ENCODE data around the gene CRYBG3.

Gene CRYBG3

GRCh38 chr3:97949743-97950142, 127.9 kb downstream of the CRYBG3 start:
- no peak for DNase-seq

GRCh38 chr3:97950360-97950759, 128.5 kb downstream of the CRYBG3 start:
- DNase-seq = no peak

GRCh38 chr3:97952280-97952679, 130.5 kb downstream of the CRYBG3 start:
- DNase-seq = no peak

- no peak for DNase-seq
These were observed 131.1 kb downstream of the CRYBG3 start for GRCh38 chr3:97952872-97953271.

GRCh38 chr3:97954228-97954827, 132.5 kb downstream of the CRYBG3 start:
- no peak for DNase-seq

- DNase-seq = no peak
These were observed 134.2 kb downstream of the CRYBG3 start for GRCh38 chr3:97956051-97956450.

- no peak for DNase-seq
These were observed 136.0 kb downstream of the CRYBG3 start for GRCh38 chr3:97957617-97958311.

GRCh38 chr3:97958396-97958795, 136.6 kb downstream of the CRYBG3 start:
- DNase-seq = no peak

GRCh38 chr3:97958796-97959195, 137.0 kb downstream of the CRYBG3 start:
- DNase-seq = no peak

GRCh38 chr3:97959872-97960271, 138.1 kb downstream of the CRYBG3 start:
- DNase-seq = no peak

GRCh38 chr3:97960551-97960950, 138.7 kb downstream of the CRYBG3 start:
- DNase-seq = no peak

- DNase-seq = no peak
These were observed 139.4 kb downstream of the CRYBG3 start for GRCh38 chr3:97960993-97961766.

GRCh38 chr3:97967966-97968365, 146.2 kb downstream of the CRYBG3 start:
- no peak for DNase-seq

GRCh38 chr3:97968376-97968775, 146.6 kb downstream of the CRYBG3 start:
- DNase-seq = no peak

- no peak for DNase-seq
These were observed 147.7 kb downstream of the CRYBG3 start for GRCh38 chr3:97969541-97969940.

- no peak for DNase-seq
These were observed 148.3 kb downstream of the CRYBG3 start for GRCh38 chr3:97970156-97970555.

- no peak for DNase-seq
These were observed 149.3 kb downstream of the CRYBG3 start for GRCh38 chr3:97970956-97971620.

- DNase-seq = peak; percentile 77 to 84
These were observed 150.1 kb downstream of the CRYBG3 start, which contains the start of gene RIOX2 for GRCh38 chr3:97971679-97972567. Gene RIOX2, minus strand, starts transcription at chr3:97972431. Its CDS starts 4,838 bp downstream, at chr3:97967593.

GRCh38 chr3:97972976-97973375, 151.2 kb downstream of the CRYBG3 start:
- DNase-seq = no peak

GRCh38 chr3:97974996-97975395, 153.2 kb downstream of the CRYBG3 start:
- no peak for DNase-seq

GRCh38 chr3:97975466-97975865, 153.7 kb downstream of the CRYBG3 start:
- no peak for DNase-seq

GRCh38 chr3:97979610-97980009, 157.8 kb downstream of the CRYBG3 start:
- no peak for DNase-seq

All from stimulated activated CD4-positive, alpha-beta T cell treated with anti-CD3 and anti-CD28 coated beads, Interleukin-4, amount 100 ng/mL, for 4 hours (primary cell).